ENCODE results near the gene SPIRE2. TPM values are rescaled to one million over a fixed set of nuclear protein-coding genes. Genes with fewer than 3 reads are reported as not detected.
A peak's percentile ranks its signal among the peaks of the same experiment; 100 is the strongest.

SPIRE2 gene
- total RNA-seq, 1 experiment from 2014 or later = 29.6 TPM

DNA sequence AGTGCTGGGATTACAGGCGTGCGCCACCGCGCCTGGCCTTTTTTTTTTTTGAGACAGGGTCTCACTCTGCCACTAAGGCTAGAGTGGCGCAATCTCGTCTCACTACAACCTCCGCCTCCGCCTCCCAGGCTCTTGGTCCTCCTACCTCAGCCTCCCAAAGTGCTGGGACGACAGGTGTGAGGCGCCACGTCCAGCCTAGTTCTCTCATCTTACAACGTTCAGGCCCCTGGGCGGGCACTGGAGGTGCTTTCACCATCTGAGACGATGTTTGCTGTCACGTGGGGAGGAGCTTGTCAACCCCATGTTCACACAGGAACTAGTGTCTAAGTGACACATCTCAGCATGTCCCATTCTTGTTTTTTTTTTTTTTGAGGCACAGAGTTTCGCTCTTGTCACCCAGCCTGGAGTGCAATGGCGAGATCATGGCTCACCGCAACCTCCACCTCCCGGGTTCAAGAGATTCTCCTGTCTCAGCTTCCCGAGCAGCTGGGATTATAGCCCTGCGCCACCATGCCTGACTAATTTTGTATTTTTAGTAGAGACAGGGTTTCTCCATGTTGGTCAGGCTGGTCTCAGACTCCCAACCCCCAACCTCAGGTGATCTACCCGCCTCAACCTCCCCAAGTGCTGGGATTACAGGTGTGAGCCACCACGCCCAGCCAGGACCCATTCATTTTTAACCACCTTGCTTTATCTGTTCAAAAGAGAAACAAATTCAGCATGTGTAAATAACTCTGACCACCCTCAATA lies 6.7 kb upstream of the SPIRE2 start:
- H3K36me3 ChIP-seq (ENCODE audit: control insufficient read depth, insufficient read depth, low read length) = no peaks in the 10 kb centered on the region
- H3K4me3 Mint-ChIP-seq (ENCODE audit: unreplicated experiment) = peak overlapping the region; percentile 71
- TF ChIP-seq, protein P1, sequence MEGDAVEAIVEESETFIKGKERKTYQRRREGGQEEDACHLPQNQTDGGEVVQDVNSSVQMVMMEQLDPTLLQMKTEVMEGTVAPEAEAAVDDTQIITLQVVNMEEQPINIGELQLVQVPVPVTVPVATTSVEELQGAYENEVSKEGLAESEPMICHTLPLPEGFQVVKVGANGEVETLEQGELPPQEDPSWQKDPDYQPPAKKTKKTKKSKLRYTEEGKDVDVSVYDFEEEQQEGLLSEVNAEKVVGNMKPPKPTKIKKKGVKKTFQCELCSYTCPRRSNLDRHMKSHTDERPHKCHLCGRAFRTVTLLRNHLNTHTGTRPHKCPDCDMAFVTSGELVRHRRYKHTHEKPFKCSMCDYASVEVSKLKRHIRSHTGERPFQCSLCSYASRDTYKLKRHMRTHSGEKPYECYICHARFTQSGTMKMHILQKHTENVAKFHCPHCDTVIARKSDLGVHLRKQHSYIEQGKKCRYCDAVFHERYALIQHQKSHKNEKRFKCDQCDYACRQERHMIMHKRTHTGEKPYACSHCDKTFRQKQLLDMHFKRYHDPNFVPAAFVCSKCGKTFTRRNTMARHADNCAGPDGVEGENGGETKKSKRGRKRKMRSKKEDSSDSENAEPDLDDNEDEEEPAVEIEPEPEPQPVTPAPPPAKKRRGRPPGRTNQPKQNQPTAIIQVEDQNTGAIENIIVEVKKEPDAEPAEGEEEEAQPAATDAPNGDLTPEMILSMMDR (IDR thresholded peaks at IDR 0.05; ENCODE audit: insufficient read depth in 1 of 2, low read depth in 1 of 2, low read length in 1 of 2, severe bottlenecking in 1 of 2, unreplicated experiment in 1 of 2) = no peak
- BruUV-seq (replicated peaks) = no TSS peak
- H3K27ac Mint-ChIP-seq (ENCODE audit: unreplicated experiment) = peak overlapping the region; percentile 97
- H3K4me1 ChIP-seq = peaks cover 47% of the 10 kb centered on the region
- no peak for DNase-seq
- no peak overlapping the region for H3K4me3 ChIP-seq (ENCODE audit: low read depth, low read length)
- no peaks in the 10 kb centered on the region for H3K9me3 ChIP-seq
- intact Hi-C loops (cut with micrococcal nuclease; ENCODE audit: unreplicated experiment) = loop anchor here (2.0 to 10.0 kb wide), 2 partner anchors 39 to 103 kb away; partner anchors contain the start of gene TUBB3
- ChIA-PET CTCF (interaction anchor here (0.9 kb wide), 1 partner anchor 42 kb away, joined by 3 read pairs; no protein-coding TSS in a partner anchor), POLR2A (interaction anchor here (1.0 to 1.5 kb wide), 2 partner anchors 16 to 52 kb away, joined by 6 to 11 read pairs; partner anchors contain the start of gene TCF25)
- H3K9me3 Mint-ChIP-seq (ENCODE audit: unreplicated experiment) = no peaks in the 10 kb centered on the region
- no peaks in the 10 kb centered on the region for H3K27me3 ChIP-seq (replicated peaks; ENCODE audit: control insufficient read depth, insufficient read depth, low read length)
- H3K36me3 Mint-ChIP-seq (ENCODE audit: insufficient read depth, unreplicated experiment) = peaks cover 20% of the 10 kb centered on the region
- H3K27me3 Mint-ChIP-seq (ENCODE audit: insufficient read depth, unreplicated experiment) = no peaks in the 10 kb centered on the region
- H3K4me1 Mint-ChIP-seq (ENCODE audit: low read depth, unreplicated experiment) = peaks cover 41% of the 10 kb centered on the region

DNA sequence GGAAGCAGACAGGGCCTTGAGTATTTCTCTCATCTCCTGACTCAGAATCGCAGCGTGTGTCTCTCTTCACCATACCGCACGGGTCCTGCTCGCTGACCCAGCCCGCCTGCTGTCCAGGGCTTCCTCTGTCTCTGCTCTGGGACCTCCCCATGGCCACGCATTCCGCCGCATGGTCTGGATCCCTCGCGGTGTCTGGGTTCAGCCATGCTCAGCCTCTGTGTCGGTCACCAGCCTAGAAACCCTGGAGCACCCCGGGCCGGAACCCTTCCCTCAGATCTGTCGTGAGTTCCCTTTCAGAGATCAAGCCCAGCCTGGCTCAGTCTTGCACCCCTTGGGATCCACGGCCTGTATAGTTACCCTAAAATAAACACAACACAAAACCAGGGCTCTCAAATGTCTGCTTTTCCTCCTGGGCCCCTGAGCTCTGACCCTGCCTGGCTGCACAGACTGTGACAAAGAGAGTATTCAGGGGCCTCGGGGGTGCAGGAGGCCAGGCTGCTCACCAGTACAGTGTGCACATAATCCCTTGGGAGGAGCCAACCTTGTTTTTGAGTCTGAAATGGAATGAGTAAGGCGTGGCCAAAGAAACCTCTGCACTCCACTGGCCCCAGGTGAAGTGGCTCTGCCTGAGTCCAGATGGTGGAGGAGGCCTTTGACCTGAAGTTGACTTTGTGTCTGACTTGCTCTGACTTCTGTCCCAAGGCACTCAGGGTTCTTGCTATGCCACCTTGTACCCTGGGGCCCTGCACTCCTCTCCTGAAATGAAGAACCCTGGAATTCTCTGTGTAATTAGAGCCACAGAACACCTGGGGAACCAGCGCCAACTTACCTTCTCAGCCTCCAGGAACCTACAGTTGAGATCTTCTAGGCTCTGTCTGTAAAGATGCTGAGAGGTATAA lies 5.8 kb upstream of the SPIRE2 start:
- intact Hi-C loops (cut with micrococcal nuclease; ENCODE audit: unreplicated experiment) = loop anchor here (2.0 to 10.0 kb wide), 2 partner anchors 38 to 102 kb away; partner anchors contain the start of gene TUBB3
- peaks cover 41% of the 10 kb centered on the region for H3K4me1 Mint-ChIP-seq (ENCODE audit: low read depth, unreplicated experiment)
- TSS peak; percentile 67 for BruUV-seq (replicated peaks)
- no peaks in the 10 kb centered on the region for H3K27me3 Mint-ChIP-seq (ENCODE audit: insufficient read depth, unreplicated experiment)
- peak; percentile 92 to 94 for DNase-seq
- TF ChIP-seq, protein P1 (IDR thresholded peaks at IDR 0.05; ENCODE audit: insufficient read depth in 1 of 2, low read depth in 1 of 2, low read length in 1 of 2, severe bottlenecking in 1 of 2, unreplicated experiment in 1 of 2) = no peak
- POLR2A ChIA-PET = interaction anchor here (0.6 to 1.5 kb wide), 3 partner anchors 11 to 51 kb away, joined by 3 to 11 read pairs (median 6); partner anchors contain the start of gene TCF25
- Histone ChIP-seq H3K36me3 (ENCODE audit: control insufficient read depth, insufficient read depth, low read length) (no peaks in the 10 kb centered on the region), H3K4me3 (ENCODE audit: low read depth, low read length) (no peak overlapping the region), H3K27me3 (replicated peaks; ENCODE audit: control insufficient read depth, insufficient read depth, low read length) (no peaks in the 10 kb centered on the region), H3K4me1 (peaks cover 52% of the 10 kb centered on the region), H3K9me3 (no peaks in the 10 kb centered on the region)
- no peaks in the 10 kb centered on the region for H3K9me3 Mint-ChIP-seq (ENCODE audit: unreplicated experiment)
- CTCF ChIA-PET = interaction anchor here (0.9 kb wide), 1 partner anchor 41 kb away, joined by 3 read pairs; no protein-coding TSS in a partner anchor
- peaks cover 13% of the 10 kb centered on the region for H3K36me3 Mint-ChIP-seq (ENCODE audit: insufficient read depth, unreplicated experiment)
- peak overlapping the region; percentile 71 for H3K4me3 Mint-ChIP-seq (ENCODE audit: unreplicated experiment)
- H3K27ac Mint-ChIP-seq (ENCODE audit: unreplicated experiment) = peak overlapping the region; percentile 97

Data from Caco-2 (cell line).